Kidney epithelial cell (primary cell): ENCODE data around the gene GNAS. TPM values are rescaled to one million over a fixed set of nuclear protein-coding genes. Genes with fewer than 3 reads are reported as not detected.

Experiments
- DNase-seq: peaks from one replicate; pipeline ENCODE4 v3.0.0-alpha.2; 2010; ENCODE audit warnings: low read depth
- H3K27me3 ChIP-seq: 2 replicates; pipeline ENCODE4 v1.6.0; 2011; ENCODE audit warnings: low read length; ENCODE audit not compliant: control insufficient read depth, insufficient read depth
- H3K36me3 ChIP-seq: 2 replicates; pipeline ENCODE4 v1.5.1; 2011; ENCODE audit warnings: low read length; ENCODE audit not compliant: control insufficient read depth, insufficient read depth
- H3K4me3 ChIP-seq: 2 replicates; pipeline ENCODE4 v1.5.1; 2011; ENCODE audit warnings: low read depth, mild to moderate bottlenecking, control low read depth, low read length
- CTCF ChIP-seq: IDR thresholded peaks from 2 replicates; pipeline ENCODE4 v1.5.1; 2011; ENCODE audit warnings: mild to moderate bottlenecking, moderate library complexity, low read length, control low read depth, inconsistent platforms; ENCODE audit not compliant: insufficient read depth, poor library complexity, severe bottlenecking
- total RNA-seq: library from RNA; depleted of rRNA; stranded (reverse); fragments of >200 nt; gene quantifications from 2 replicates; pipeline ENCODE4 v1.2.3, GENCODE V29; 2015

The GNAS gene
- total RNA-seq, 1 donor from 2014 or later = 851 TPM

- DNase-seq = no peak
- no peaks in the 10 kb centered on the region for H3K27me3 ChIP-seq
- no peak overlapping the region for H3K4me3 ChIP-seq
- no peak for TF ChIP-seq CTCF
- no peaks in the 10 kb centered on the region for H3K36me3 ChIP-seq
Observed at GRCh38 chr20:58950603-58951002, 98.1 kb downstream of the GNAS start.

- Histone ChIP-seq H3K4me3 (no peak overlapping the region), H3K27me3 (no peaks in the 10 kb centered on the region), H3K36me3 (no peaks in the 10 kb centered on the region)
- no peak for DNase-seq
- no peak for TF ChIP-seq CTCF
Observed at GRCh38 chr20:58953050-58953449, 100.5 kb downstream of the GNAS start.

GRCh38 chr20:58956078-58956477, 103.6 kb downstream of the GNAS start:
- no peaks in the 10 kb centered on the region for H3K36me3 ChIP-seq
- H3K27me3 ChIP-seq = no peaks in the 10 kb centered on the region
- no peak for DNase-seq
- no peak overlapping the region for H3K4me3 ChIP-seq
- TF ChIP-seq CTCF = no peak

GRCh38 chr20:58959652-58960051, 107.1 kb downstream of the GNAS start:
- peaks cover 2% of the 10 kb centered on the region for H3K27me3 ChIP-seq
- no peak for TF ChIP-seq CTCF
- DNase-seq = no peak
- no peaks in the 10 kb centered on the region for H3K36me3 ChIP-seq
- H3K4me3 ChIP-seq = no peak overlapping the region

Other genes with a start within 250 kb of the GNAS start
- 38.3 and 53.6 TPM in 2 replicates for gene STX16, start 201.4 kb upstream of the GNAS start, total RNA-seq
- 29.7 and 30.1 TPM in 2 replicates for gene NPEPL1, start 159.9 kb upstream of the GNAS start, total RNA-seq
- 0.07 and 1.3 TPM in 2 replicates for gene GNAS-AS1, start 1.8 kb upstream of the GNAS start, total RNA-seq
- 43.7 and 49.2 TPM in 2 replicates for gene NELFCD, start 128.5 kb downstream of the GNAS start, total RNA-seq
- gene CTSZ, start 154.5 kb downstream of the GNAS start, total RNA-seq = 109 and 121 TPM in 2 replicates
- gene TUBB1, start 166.7 kb downstream of the GNAS start, total RNA-seq = not detected in 2 replicates
- gene ATP5F1E, start 179.6 kb downstream of the GNAS start, total RNA-seq = 26.9 and 33.8 TPM in 2 replicates
- gene PRELID3B, start 190.1 kb downstream of the GNAS start, total RNA-seq = 61.5 and 79.3 TPM in 2 replicates